Esophagus squamous epithelium (tissue), 4 donors: ENCODE results near the gene BOK.

Experiments used
- CTCF ChIP-seq, 6 experiments: fragments of 450-650 bp in 4 of 6; fragments of 200-600 bp in 2 of 6; sonication (generic) in 2 of 6; IDR thresholded peaks; one replicate each; pipeline ENCODE4 v1.5.1; 2016 to 2019; ENCODE audit warnings: antibody characterized with exemption in 6 of 6, mild to moderate bottlenecking in 4 of 6, moderate library complexity in 4 of 6
- POLR2A ChIP-seq, 4 donors: fragments of 450-650 bp; IDR thresholded peaks; one replicate each; pipeline ENCODE4 v1.6.1; 2017; ENCODE audit warnings: antibody characterized with exemption in 4 of 4, mild to moderate bottlenecking in 4 of 4, moderate library complexity in 3 of 4

GRCh38 chr2:241612156-241613016 lies 53.8 kb downstream of the BOK start:
- TF ChIP-seq POLR2A (IDR thresholded peaks at IDR 0.05) (no peak), CTCF (IDR thresholded peaks at IDR 0.05) (no peak)
